Kidney epithelial cell (primary cell): ENCODE data around the gene PCDHA8. TPM values are rescaled to one million over a fixed set of nuclear protein-coding genes. Genes with fewer than 3 reads are reported as not detected.

Experiments
- DNase-seq: peaks from one replicate; pipeline ENCODE4 v3.0.0-alpha.2; 2010; ENCODE audit warnings: low read depth
- H3K27me3 ChIP-seq: 2 replicates; pipeline ENCODE4 v1.6.0; 2011; ENCODE audit warnings: low read length; ENCODE audit not compliant: control insufficient read depth, insufficient read depth
- H3K36me3 ChIP-seq: 2 replicates; pipeline ENCODE4 v1.5.1; 2011; ENCODE audit warnings: low read length; ENCODE audit not compliant: control insufficient read depth, insufficient read depth
- H3K4me3 ChIP-seq: 2 replicates; pipeline ENCODE4 v1.5.1; 2011; ENCODE audit warnings: low read depth, mild to moderate bottlenecking, control low read depth, low read length
- total RNA-seq: library from RNA; depleted of rRNA; stranded (reverse); fragments of >200 nt; gene quantifications from 2 replicates; pipeline ENCODE4 v1.2.3, GENCODE V29; 2015
- TF ChIP-seq, protein P1 (sequence below): IDR thresholded peaks from 2 replicates; pipeline ENCODE4 v1.5.1; 2011; ENCODE audit warnings: mild to moderate bottlenecking, moderate library complexity, low read length, control low read depth, inconsistent platforms; ENCODE audit not compliant: insufficient read depth, poor library complexity, severe bottlenecking

PCDHA8 gene
- total RNA-seq, 1 donor from 2014 or later: not detected

DNA sequence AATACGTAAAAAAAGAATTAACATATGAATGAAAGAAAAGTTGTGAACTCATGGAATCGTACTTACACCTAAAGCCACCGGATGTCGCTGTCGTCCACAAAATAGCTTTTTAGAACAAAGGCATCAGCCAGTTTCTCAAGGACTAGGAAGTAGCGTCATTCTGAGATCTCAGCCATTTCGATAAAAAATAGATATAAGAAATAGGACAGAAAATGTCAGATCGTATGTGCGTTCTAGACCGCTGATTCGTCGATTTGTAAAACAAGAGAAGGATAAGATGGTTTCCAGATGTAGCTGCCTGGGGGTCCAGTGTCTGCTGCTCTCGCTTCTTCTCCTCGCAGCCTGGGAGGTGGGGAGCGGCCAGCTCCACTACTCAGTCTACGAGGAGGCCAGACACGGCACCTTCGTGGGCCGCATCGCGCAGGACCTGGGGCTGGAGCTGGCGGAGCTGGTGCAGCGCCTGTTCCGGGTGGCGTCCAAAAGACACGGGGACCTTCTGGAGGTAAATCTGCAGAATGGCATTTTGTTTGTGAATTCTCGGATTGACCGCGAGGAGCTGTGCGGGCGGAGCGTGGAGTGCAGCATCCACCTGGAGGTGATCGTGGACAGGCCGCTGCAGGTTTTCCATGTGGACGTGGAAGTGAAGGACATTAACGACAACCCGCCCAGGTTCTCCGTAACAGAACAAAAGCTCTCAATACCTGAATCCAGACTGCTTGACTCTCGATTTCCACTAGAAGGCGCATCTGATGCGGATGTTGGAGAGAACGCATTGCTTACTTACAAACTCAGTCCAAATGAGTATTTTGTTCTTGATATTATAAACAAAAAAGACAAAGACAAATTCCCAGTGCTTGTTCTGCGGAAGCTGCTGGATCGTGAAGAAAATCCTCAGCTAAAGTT lies 15.0 kb downstream of the PCDHA8 start, which contains the start of gene PCDHA10:
PCDHA10 (plus strand) TSS at position 126 of the 903 bp plus-strand sequence; CDS start at position 278, 152 bp downstream.
- no peak within 1 kb of the TSS for H3K4me3 ChIP-seq
- no peak for DNase-seq
- H3K36me3 ChIP-seq: no peaks in the 10 kb centered on the region
- TF ChIP-seq, protein P1, sequence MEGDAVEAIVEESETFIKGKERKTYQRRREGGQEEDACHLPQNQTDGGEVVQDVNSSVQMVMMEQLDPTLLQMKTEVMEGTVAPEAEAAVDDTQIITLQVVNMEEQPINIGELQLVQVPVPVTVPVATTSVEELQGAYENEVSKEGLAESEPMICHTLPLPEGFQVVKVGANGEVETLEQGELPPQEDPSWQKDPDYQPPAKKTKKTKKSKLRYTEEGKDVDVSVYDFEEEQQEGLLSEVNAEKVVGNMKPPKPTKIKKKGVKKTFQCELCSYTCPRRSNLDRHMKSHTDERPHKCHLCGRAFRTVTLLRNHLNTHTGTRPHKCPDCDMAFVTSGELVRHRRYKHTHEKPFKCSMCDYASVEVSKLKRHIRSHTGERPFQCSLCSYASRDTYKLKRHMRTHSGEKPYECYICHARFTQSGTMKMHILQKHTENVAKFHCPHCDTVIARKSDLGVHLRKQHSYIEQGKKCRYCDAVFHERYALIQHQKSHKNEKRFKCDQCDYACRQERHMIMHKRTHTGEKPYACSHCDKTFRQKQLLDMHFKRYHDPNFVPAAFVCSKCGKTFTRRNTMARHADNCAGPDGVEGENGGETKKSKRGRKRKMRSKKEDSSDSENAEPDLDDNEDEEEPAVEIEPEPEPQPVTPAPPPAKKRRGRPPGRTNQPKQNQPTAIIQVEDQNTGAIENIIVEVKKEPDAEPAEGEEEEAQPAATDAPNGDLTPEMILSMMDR: no peak
- H3K27me3 ChIP-seq: no peaks in the 10 kb centered on the region

- no peak for DNase-seq
- H3K27me3 ChIP-seq: no peaks in the 10 kb centered on the region
- TF ChIP-seq, protein P1: no peak
- no peak overlapping the region for H3K4me3 ChIP-seq
- H3K36me3 ChIP-seq: no peaks in the 10 kb centered on the region
Observed at GRCh38 chr5:140857177-140857986, 16.4 kb downstream of the PCDHA8 start.

DNA sequence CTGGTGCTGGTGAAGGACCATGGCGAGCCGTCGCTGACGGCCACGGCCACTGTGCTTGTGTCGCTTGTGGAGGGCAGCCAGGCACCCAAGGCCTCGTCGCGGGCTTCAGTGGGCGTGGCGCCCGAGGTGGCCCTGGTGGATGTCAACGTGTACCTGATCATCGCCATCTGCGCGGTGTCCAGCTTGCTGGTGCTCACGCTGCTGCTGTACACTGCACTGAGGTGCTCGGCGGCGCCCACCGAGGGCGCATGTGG lies 16.9 kb downstream of the PCDHA8 start:
- no peak overlapping the region for H3K4me3 ChIP-seq
- TF ChIP-seq, protein P1: no peak
- H3K27me3 ChIP-seq: no peaks in the 10 kb centered on the region
- no peak for DNase-seq
- H3K36me3 ChIP-seq: no peaks in the 10 kb centered on the region

DNA sequence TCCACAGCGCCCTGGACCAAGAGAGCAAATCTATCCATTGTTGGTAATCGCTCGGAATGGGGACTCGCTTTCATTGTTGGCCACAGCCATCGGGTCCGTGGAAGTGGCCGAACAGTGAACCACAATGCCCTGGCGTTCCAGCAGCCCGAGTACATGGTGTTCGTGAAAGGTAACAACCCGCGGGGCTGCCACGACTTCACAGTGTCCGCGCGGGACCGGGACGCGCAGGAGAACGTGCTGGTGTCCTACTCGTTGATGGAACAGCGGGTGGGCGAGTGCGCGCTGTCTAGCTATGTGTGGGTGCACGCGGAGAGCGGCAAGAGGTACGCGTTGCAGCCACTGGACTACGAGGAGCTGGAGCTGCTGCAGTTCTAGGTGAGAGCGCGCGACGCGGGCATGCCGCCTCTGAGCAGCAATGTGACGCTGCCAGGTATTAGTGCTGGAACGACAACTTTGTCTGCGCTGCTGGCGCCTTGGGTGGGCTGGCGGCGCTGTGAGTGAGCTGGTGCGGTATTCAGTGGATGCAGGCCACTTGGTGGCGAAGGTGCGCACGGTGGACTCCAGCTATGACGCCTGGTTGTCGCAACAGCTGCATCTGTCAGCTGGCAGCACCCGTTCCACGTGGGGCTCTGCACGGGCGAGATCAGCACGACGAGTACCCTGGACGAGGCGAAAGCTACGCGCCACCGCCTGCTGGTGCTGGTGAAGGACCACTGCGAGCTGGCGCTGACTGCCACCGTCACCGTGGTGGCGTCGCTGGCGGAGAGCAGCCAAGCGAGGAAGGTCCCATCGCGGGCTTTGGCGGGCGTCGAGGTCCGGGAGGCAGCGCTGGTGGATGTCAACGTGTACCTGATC lies 21.7 kb downstream of the PCDHA8 start:
- no peak overlapping the region for H3K4me3 ChIP-seq
- TF ChIP-seq, protein P1: no peak
- H3K36me3 ChIP-seq: no peaks in the 10 kb centered on the region
- H3K27me3 ChIP-seq: no peaks in the 10 kb centered on the region
- DNase-seq: no peak

DNA sequence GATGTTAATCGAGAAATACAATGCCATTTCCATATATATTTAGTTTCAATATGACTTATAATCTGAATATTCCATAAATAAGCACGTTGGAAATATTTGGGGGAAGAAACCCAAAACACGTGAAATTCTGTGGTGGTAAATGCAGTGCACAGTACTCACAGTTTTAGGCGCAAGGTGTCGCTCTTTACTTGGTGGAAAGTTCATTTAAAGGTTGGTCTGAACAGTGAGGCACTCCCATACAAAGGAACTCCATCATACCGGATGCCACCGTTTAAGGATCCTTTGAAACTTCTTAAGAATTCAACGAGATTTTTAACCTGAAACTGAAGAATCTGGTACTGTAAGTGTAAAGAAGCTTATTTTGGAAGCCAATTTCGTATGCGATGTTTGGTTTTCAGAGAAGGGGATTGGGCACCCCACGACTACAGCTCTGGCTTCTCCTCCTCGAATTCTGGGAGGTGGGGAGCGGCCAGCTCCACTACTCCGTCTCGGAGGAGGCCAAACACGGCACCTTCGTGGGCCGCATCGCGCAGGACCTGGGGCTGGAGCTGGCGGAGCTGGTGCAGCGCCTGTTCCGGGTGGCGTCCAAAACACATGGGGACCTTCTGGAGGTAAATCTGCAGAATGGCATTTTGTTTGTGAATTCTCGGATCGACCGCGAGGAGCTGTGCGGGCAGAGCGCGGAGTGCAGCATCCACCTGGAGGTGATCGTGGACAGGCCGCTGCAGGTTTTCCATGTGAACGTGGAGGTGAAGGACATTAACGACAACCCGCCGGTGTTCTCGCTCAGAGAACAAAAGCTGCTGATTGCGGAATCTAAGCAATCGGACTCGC lies 28.0 kb downstream of the PCDHA8 start, which contains the start of gene PCDHA11:
PCDHA11 (plus strand) TSS at position 237 of the 834 bp plus-strand sequence; CDS start at position 384, 147 bp downstream.
- Histone ChIP-seq H3K36me3 (no peaks in the 10 kb centered on the region), H3K27me3 (peaks cover 3% of the 10 kb centered on the region), H3K4me3 (no peak within 1 kb of the TSS)
- TF ChIP-seq, protein P1: no peak
- DNase-seq: no peak
